Measurements from ENCODE around the gene APBA1.

DNA sequence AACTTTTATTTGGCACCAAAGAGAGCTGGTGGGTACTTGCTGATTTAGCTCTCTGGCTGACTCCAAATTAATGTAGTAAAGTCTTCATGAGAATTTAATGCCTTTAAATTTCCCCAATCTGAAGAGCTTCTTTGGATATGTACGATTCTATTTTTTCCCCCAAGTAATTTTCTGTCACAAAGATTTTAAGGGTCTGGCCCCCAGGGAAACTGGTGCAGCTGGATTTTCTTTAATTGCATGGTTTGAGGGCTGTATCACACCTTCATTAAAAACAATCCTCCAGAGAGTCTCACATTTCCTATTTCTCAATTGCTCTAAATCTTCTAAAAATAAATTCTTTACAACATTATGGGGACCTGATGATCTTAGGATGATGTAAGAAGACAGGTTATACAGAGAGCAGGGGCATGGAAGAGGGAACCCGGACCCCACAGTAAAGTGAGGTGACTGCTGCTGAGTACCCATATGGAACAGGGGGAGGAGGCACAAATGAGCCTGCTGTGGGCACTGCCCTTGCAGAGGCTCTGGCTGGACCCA is 188.2 kb downstream of the APBA1 start:
- TF ChIP-seq EZH2phosphoT487 (IDR thresholded peaks at IDR 0.05; ENCODE audit: borderline replicate concordance, low read depth) (no peak), NFIC (IDR thresholded peaks at IDR 0.05; ENCODE audit: borderline replicate concordance) (no peak), CHD2 (IDR thresholded peaks at IDR 0.05; ENCODE audit: low read length, partially characterized antibody) (no peak), TCF12 (IDR thresholded peaks at IDR 0.05) (no peak), JUND (IDR thresholded peaks at IDR 0.05) (no peak), TAF1 (IDR thresholded peaks at IDR 0.05; ENCODE audit: borderline replicate concordance, low read depth, low read length) (no peak)
- TF ChIP-seq, protein P1, sequence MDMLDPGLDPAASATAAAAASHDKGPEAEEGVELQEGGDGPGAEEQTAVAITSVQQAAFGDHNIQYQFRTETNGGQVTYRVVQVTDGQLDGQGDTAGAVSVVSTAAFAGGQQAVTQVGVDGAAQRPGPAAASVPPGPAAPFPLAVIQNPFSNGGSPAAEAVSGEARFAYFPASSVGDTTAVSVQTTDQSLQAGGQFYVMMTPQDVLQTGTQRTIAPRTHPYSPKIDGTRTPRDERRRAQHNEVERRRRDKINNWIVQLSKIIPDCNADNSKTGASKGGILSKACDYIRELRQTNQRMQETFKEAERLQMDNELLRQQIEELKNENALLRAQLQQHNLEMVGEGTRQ (IDR thresholded peaks at IDR 0.05; ENCODE audit: borderline replicate concordance, low read depth, low read length): no peak
- TF ChIP-seq, protein P2, sequence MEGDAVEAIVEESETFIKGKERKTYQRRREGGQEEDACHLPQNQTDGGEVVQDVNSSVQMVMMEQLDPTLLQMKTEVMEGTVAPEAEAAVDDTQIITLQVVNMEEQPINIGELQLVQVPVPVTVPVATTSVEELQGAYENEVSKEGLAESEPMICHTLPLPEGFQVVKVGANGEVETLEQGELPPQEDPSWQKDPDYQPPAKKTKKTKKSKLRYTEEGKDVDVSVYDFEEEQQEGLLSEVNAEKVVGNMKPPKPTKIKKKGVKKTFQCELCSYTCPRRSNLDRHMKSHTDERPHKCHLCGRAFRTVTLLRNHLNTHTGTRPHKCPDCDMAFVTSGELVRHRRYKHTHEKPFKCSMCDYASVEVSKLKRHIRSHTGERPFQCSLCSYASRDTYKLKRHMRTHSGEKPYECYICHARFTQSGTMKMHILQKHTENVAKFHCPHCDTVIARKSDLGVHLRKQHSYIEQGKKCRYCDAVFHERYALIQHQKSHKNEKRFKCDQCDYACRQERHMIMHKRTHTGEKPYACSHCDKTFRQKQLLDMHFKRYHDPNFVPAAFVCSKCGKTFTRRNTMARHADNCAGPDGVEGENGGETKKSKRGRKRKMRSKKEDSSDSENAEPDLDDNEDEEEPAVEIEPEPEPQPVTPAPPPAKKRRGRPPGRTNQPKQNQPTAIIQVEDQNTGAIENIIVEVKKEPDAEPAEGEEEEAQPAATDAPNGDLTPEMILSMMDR (IDR thresholded peaks at IDR 0.05): no peak
- TF ChIP-seq, protein P3, sequence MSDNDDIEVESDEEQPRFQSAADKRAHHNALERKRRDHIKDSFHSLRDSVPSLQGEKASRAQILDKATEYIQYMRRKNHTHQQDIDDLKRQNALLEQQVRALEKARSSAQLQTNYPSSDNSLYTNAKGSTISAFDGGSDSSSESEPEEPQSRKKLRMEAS (IDR thresholded peaks at IDR 0.05; ENCODE audit: low read depth): no peak
- TF ChIP-seq, protein P4, sequence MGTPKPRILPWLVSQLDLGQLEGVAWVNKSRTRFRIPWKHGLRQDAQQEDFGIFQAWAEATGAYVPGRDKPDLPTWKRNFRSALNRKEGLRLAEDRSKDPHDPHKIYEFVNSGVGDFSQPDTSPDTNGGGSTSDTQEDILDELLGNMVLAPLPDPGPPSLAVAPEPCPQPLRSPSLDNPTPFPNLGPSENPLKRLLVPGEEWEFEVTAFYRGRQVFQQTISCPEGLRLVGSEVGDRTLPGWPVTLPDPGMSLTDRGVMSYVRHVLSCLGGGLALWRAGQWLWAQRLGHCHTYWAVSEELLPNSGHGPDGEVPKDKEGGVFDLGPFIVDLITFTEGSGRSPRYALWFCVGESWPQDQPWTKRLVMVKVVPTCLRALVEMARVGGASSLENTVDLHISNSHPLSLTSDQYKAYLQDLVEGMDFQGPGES (IDR thresholded peaks at IDR 0.05; ENCODE audit: low read depth, low read length): no peak
